OCI-LY7 (cell line): ENCODE measurements around the gene ANKRD66.

Experiments used
- CTCF ChIP-seq: fragments of 200-600 bp; sonication (generic); conservative IDR thresholded peaks from 2 replicates; pipeline ENCODE4 v1.5.1; 2014; ENCODE audit warnings: mild to moderate bottlenecking, antibody characterized with exemption, low read length, moderate library complexity, mixed read lengths
- EZH2phosphoT487 ChIP-seq: fragments of 200-600 bp; sonication (generic); IDR thresholded peaks from 2 replicates; pipeline ENCODE4 v1.6.1; 2018; ENCODE audit warnings: low read depth, borderline replicate concordance, mild to moderate bottlenecking, mixed run types, antibody characterized with exemption, low read length, moderate library complexity, mixed read lengths

DNA sequence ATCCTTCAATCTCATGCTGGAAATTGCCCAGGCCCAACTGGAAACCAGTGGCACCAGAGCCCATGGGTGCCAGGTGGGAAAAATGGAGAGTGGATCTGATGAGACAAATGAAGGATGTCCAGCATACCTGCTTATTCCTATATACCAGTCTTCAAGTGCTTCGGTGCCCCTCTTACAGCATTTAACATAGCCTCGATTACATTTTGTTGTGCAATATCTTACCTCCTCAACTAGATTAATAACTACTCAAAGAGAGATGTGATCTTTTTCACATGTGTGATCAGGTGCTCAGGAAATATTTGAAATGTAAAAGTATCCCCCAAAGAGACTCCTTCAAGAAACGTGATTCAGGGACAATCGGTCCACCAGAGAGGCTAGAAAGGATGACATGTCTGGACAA, 4.8 kb upstream of the ANKRD66 start:
- TF ChIP-seq CTCF (no peak), EZH2phosphoT487 (no peak)
